DMS153 treated with DMSO at 0.1 percent for 48 hours (cell line): ENCODE results near the gene ANGPTL4.
"Not testable (repeated sequence)": the region's sequence is repeated elsewhere in the genome, so short reads cannot be mapped to it uniquely, and the experiment has no call there.

Experiments
- DNase-seq: peaks from one replicate; lab custom pipeline; 2025; ENCODE audit not compliant: unreplicated experiment; lab: John Stamatoyannopoulos, UW

Gene ANGPTL4

GRCh38 chr19:8333767-8334457 lies 30.0 kb upstream of the ANGPTL4 start:
- DNase-seq = no peak

GRCh38 chr19:8334458-8335342 lies 29.3 kb upstream of the ANGPTL4 start:
- DNase-seq = peak; percentile 33

GRCh38 chr19:8335343-8336071 lies 28.4 kb upstream of the ANGPTL4 start:
- no peak for DNase-seq

- no peak for DNase-seq
Observed at GRCh38 chr19:8336072-8336569, 27.8 kb upstream of the ANGPTL4 start.

- no peak for DNase-seq
Observed at GRCh38 chr19:8336660-8337059, 27.3 kb upstream of the ANGPTL4 start.

GRCh38 chr19:8337728-8338127 lies 26.2 kb upstream of the ANGPTL4 start:
- no peak for DNase-seq

GRCh38 chr19:8338835-8339234 lies 25.1 kb upstream of the ANGPTL4 start:
- no peak for DNase-seq

- DNase-seq = no peak
Observed at GRCh38 chr19:8340341-8341096, 23.4 kb upstream of the ANGPTL4 start.

GRCh38 chr19:8341504-8341903 lies 22.5 kb upstream of the ANGPTL4 start:
- not testable (repeated sequence) for DNase-seq

- DNase-seq = no peak
Observed at GRCh38 chr19:8342316-8342683, 21.7 kb upstream of the ANGPTL4 start.

- peak; percentile 71 for DNase-seq
Observed at GRCh38 chr19:8342684-8343482, 21.1 kb upstream of the ANGPTL4 start, which contains the start of gene KANK3. Gene KANK3 (minus strand): TSS chr19:8343262. CDS start chr19:8337828, 5,434 bp downstream.

- no peak for DNase-seq
Observed at GRCh38 chr19:8343483-8343844, 20.5 kb upstream of the ANGPTL4 start.

- not testable (repeated sequence) for DNase-seq
Observed at GRCh38 chr19:8349629-8350372, 14.2 kb upstream of the ANGPTL4 start.

GRCh38 chr19:8352134-8352827 lies 11.7 kb upstream of the ANGPTL4 start:
- DNase-seq = no peak

GRCh38 chr19:8352845-8353244 lies 11.1 kb upstream of the ANGPTL4 start:
- not testable (repeated sequence) for DNase-seq

GRCh38 chr19:8355631-8356402 lies 8.1 kb upstream of the ANGPTL4 start:
- no peak for DNase-seq

GRCh38 chr19:8357007-8357521 lies 6.9 kb upstream of the ANGPTL4 start:
- no peak for DNase-seq

GRCh38 chr19:8358948-8359347 lies 5.0 kb upstream of the ANGPTL4 start:
- DNase-seq = no peak
